SK-N-SH treated with all-trans-retinoic acid at 6 μM for 48 hours (cell line): Measurements from ENCODE around the gene LPAR5.

Experiments used
- ARNTL ChIP-seq: fragments of 450-650 bp; formaldehyde crosslinking; IDR thresholded peaks from 2 replicates; pipeline ENCODE4 v1.5.0; 2020; ENCODE audit warnings: low read depth, mild to moderate bottlenecking, moderate library complexity, borderline replicate concordance
- BACH2 ChIP-seq: fragments of 250-450 bp; sonication (Bioruptor Pico); IDR thresholded peaks from 2 replicates; pipeline ENCODE4 v1.9.0; 2021; ENCODE audit warnings: mild to moderate bottlenecking, borderline replicate concordance
- PPARA ChIP-seq: fragments of 250-450 bp; sonication (Bioruptor Pico); IDR thresholded peaks from 2 replicates; pipeline ENCODE4 v1.5.0; 2020; ENCODE audit warnings: mild to moderate bottlenecking, borderline replicate concordance
- ZC3H10 ChIP-seq: fragments of 250-450 bp; sonication (Bioruptor Pico); IDR thresholded peaks from 2 replicates; pipeline ENCODE4 v1.5.1; 2021; ENCODE audit warnings: mild to moderate bottlenecking, moderate library complexity
- ZFP3 ChIP-seq: fragments of 250-450 bp; sonication (Bioruptor Pico); IDR thresholded peaks from 2 replicates; pipeline ENCODE4 v1.5.0; 2020; ENCODE audit warnings: mild to moderate bottlenecking, moderate library complexity
- ZNF70 ChIP-seq: fragments of 450-650 bp; formaldehyde crosslinking; IDR thresholded peaks from 2 replicates; pipeline ENCODE4 v1.5.0; 2020; ENCODE audit warnings: mild to moderate bottlenecking, moderate library complexity
- TF ChIP-seq, protein P1 (sequence below): fragments of 250-450 bp; sonication (Bioruptor Pico); IDR thresholded peaks from 2 replicates; pipeline ENCODE4 v1.5.1; 2020; ENCODE audit warnings: low read depth, mild to moderate bottlenecking, moderate library complexity
- TF ChIP-seq, protein P2 (sequence below): fragments of 250-450 bp; sonication (Bioruptor Pico); IDR thresholded peaks from 2 replicates; pipeline ENCODE4 v1.8.0; 2020; ENCODE audit warnings: mild to moderate bottlenecking, moderate library complexity, borderline replicate concordance

DNA sequence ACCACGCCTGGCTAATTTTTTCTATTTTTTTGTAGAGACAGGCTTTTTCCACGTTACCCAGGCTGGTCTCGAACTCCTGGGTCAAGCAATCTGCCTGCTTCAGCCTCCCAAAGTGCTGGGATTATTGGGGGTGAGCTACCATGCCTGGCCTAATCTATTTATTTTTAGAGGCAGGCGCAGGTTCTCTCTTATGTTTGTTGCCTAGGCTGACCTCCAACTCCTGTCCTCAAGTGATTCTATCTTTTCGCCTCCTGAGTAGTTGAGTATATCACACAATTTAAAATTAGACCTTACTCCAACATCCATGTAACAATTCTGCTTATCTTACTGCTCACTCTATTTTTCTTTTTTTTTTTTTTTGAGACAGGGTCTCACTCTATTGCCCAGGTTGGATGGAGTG is 18.2 kb upstream of the LPAR5 start:
- TF ChIP-seq PPARA (CRISPR knock-in tag) = no peak
- no peak for TF ChIP-seq BACH2 (CRISPR knock-in tag)
- TF ChIP-seq, protein P1, sequence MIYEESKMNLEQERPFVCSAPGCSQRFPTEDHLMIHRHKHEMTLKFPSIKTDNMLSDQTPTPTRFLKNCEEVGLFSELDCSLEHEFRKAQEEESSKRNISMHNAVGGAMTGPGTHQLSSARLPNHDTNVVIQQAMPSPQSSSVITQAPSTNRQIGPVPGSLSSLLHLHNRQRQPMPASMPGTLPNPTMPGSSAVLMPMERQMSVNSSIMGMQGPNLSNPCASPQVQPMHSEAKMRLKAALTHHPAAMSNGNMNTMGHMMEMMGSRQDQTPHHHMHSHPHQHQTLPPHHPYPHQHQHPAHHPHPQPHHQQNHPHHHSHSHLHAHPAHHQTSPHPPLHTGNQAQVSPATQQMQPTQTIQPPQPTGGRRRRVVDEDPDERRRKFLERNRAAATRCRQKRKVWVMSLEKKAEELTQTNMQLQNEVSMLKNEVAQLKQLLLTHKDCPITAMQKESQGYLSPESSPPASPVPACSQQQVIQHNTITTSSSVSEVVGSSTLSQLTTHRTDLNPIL (CRISPR knock-in tag) = no peak
- TF ChIP-seq ZNF70 (CRISPR knock-in tag) = no peak
- no peak for TF ChIP-seq ZC3H10 (CRISPR knock-in tag)
- TF ChIP-seq, protein P2, sequence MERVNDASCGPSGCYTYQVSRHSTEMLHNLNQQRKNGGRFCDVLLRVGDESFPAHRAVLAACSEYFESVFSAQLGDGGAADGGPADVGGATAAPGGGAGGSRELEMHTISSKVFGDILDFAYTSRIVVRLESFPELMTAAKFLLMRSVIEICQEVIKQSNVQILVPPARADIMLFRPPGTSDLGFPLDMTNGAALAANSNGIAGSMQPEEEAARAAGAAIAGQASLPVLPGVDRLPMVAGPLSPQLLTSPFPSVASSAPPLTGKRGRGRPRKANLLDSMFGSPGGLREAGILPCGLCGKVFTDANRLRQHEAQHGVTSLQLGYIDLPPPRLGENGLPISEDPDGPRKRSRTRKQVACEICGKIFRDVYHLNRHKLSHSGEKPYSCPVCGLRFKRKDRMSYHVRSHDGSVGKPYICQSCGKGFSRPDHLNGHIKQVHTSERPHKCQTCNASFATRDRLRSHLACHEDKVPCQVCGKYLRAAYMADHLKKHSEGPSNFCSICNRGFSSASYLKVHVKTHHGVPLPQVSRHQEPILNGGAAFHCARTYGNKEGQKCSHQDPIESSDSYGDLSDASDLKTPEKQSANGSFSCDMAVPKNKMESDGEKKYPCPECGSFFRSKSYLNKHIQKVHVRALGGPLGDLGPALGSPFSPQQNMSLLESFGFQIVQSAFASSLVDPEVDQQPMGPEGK (CRISPR knock-in tag) = no peak
- TF ChIP-seq ZFP3 (CRISPR knock-in tag) = no peak
- TF ChIP-seq ARNTL (CRISPR knock-in tag) = no peak
